ENCODE measurements around the gene PSG11.
"Not testable (repeated sequence)": the region's sequence is repeated elsewhere in the genome, so short reads cannot be mapped to it uniquely, and the experiment has no call there.

GRCh38 chr19:43002948-43003347 is 23.3 kb downstream of the PSG11 start:
- not testable (repeated sequence) for TF ChIP-seq EGR1 (IDR thresholded peaks at IDR 0.05; ENCODE audit: low read depth in 2 of 2); REST (IDR thresholded peaks at IDR 0.05)
